ENCODE data around the gene ALDH8A1.
"Not testable (repeated sequence)": the region's sequence is repeated elsewhere in the genome, so short reads cannot be mapped to it uniquely, and the experiment has no call there.

Gene ALDH8A1

GRCh38 chr6:134909701-134910592, 40.0 kb downstream of the ALDH8A1 start:
- no peak for DNase-seq

DNA sequence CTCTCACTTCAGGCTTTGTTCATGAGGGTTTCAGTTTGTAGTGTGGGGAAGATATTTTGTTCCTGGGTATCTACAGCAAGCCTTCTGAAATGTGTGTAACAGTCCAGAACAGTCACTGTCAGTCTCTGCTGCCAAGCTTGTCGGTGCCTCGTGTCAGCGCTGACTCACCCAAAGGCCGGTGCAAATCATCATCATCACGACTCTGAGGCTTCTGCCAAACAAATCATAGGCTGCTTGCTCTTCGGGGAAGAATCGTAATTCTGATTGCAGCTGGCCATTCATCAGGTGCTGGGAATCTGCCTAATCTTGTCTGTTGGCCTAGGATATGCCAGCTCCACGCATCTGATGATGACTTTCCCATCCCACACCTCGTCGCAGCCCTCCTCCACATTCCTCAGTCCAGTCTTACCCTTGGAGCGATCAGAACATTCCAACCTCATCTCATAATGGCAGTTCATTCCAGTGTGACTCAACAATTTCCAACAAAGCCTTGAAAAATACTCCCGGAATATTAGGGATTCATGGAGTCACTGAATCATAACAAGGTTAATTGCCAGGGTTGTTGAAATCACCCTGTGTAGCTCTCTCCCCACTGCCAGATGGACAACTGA, 40.9 kb downstream of the ALDH8A1 start:
- DNase-seq = no peak

- not testable (repeated sequence) for DNase-seq
Observed at GRCh38 chr6:134904731-134905130, 45.2 kb downstream of the ALDH8A1 start.

GRCh38 chr6:134903448-134903847, 46.5 kb downstream of the ALDH8A1 start:
- DNase-seq = no peak

DNA sequence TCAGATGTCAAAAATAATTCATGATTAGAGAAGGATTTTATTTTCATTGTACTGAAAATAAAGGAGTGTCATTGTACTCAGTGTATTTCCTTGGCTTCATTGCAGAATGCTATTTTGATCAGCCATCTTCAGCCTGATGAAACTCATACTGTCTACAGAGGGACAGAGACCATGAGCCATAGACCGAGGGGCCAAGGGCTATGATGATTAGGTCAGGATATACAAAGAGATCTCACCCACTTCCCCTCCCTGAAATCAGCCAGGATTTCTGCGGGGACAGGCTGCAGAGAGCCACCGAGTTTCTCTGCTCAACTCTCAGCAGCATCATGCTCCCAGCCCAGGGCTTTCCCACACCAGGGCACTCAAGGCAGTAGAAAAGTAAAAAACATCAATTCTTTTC, 47.0 kb downstream of the ALDH8A1 start:
- no peak for DNase-seq

- no peak for DNase-seq
Observed at GRCh38 chr6:134902074-134902861, 47.6 kb downstream of the ALDH8A1 start.

GRCh38 chr6:134898575-134898974, 51.3 kb downstream of the ALDH8A1 start:
- DNase-seq = no peak

DNA sequence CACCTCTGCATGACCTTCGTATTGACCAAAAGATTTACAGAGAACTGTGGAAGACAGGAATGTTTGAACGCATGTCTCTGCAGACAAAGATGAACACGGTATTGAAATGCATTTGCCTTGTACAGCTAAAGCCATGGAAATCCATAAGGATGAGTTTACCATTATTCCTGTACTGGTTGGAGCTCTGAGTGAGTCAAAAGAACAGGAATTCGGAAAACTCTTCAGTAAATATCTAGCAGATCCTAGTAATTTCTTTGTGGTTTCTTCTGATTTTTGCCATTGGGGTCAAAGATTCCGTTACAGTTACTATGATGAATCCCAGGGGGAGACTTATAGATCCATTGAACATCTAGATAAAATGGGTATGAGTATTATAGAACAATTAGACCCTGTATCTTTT, 51.7 kb downstream of the ALDH8A1 start:
- DNase-seq = not testable (repeated sequence)

- no peak for DNase-seq
Observed at GRCh38 chr6:134896910-134897309, 53.0 kb downstream of the ALDH8A1 start.

- no peak for DNase-seq
Observed at GRCh38 chr6:134894800-134895199, 55.1 kb downstream of the ALDH8A1 start.

- no peak for DNase-seq
Observed at GRCh38 chr6:134892362-134892761, 57.5 kb downstream of the ALDH8A1 start.

DNA sequence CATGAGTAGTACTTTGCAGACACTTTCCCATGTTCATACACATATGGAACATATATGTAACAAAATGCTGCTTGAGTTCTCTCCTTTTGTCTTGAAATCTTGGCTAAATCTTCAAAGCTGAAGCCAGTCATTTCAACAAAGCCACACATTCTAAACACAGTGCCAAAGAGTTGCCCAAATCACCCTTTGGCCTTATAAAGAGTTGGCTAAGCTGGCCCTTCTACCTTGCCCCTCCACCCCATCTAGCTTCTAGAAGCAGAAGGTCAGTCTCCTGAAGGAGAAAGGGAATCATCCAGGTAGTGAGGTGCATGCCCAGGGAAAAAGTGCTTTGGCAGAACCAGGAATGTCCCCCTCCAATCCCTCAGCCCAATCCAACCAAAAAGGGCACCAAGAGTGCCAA, 58.3 kb downstream of the ALDH8A1 start:
- no peak for DNase-seq

DNA sequence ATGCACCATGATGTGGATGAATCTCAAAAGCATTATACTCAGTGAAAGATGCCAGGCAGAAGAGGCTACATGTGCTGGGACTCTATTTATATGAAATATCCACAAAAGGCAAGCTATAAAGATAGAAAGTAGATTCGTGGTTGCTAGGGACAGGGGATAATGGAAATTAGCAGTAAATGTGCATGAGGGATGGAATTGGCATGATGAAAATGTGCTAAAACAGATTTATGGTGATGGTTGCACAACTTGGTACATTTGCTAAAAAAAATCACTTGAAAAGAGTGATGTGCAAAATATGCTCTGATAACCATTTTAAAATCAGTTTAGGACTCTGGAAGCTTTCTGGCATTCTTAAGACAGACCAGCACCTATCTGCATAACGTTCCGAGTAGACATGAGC, 61.6 kb downstream of the ALDH8A1 start:
- no peak for DNase-seq

GRCh38 chr6:134884752-134885151, 65.1 kb downstream of the ALDH8A1 start:
- DNase-seq = no peak

DNA sequence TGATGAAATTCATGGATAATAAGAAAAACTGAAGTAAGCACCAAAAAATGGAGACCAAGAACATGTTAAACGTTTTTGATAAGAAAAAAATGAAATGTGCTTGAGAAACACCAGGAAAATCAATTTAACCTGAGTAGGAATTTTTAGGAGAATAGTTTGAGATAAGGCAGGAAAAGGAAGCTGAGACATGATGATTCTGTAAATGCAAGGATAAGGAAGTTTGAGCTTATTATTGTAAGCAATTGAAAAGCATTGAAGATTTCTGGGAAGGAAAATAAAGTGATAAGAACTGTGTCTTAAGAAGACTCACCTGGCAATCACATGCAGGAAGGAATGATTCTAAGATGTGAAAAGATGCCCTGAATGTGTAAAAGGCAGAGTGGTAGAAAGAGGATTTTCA, 66.6 kb downstream of the ALDH8A1 start:
- no peak for DNase-seq

GRCh38 chr6:134882426-134883038, 67.4 kb downstream of the ALDH8A1 start:
- peak; percentile 61 for DNase-seq

DNA sequence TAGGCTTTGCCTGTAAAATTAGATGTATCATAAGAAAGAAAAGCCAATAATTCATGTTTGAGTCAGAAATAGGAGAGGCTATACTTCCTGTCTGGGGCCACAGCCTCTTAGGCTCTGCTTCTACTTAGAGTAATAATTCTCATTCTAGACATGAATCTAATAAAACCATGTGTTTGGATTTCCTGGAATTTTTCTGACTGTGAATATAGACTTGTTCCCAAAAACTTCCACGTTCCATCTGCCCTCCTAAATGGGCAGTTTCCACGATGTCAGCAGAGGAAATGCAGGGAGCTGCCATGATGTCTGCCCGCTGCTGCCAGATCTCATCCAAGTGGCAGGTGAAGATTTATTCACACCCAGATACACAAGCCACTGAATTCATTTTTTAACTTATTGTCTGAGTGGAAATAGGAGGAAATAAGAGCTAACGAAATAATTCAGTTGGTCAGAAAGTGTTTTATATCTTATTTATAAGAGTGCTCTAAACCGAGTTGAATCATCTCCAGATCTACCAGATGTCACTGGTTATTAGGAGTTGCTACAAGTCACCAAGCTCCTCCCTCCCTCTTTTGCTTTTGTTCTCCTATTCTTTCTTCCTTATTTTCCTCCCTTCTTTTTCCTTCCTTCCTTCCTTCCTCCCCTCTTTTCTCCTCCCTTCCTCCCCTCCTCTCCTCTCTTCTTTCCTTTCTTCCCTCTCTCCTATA, 69.3 kb downstream of the ALDH8A1 start:
- no peak for DNase-seq

- DNase-seq = no peak
Observed at GRCh38 chr6:134878136-134878535, 71.8 kb downstream of the ALDH8A1 start.

DNA sequence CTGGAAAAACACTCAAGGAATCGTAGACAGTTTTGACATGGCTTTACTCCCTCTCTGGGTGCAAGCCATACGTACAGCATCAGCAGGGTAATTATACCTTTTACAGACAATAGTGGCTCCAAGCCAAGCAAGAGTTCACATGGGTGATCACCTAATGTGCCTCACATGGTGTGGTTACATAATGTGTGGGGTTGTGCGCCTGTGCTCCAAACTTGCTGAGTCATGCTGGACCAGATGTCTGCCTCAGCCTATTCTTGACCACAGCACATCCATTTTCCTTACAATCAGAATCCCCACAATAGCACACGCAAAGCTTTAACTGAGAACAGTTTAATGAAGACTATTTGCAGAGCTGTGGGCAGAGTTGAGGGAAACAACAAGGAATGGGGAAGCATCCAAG, 74.5 kb downstream of the ALDH8A1 start:
- peak; percentile 29 for DNase-seq

DNA sequence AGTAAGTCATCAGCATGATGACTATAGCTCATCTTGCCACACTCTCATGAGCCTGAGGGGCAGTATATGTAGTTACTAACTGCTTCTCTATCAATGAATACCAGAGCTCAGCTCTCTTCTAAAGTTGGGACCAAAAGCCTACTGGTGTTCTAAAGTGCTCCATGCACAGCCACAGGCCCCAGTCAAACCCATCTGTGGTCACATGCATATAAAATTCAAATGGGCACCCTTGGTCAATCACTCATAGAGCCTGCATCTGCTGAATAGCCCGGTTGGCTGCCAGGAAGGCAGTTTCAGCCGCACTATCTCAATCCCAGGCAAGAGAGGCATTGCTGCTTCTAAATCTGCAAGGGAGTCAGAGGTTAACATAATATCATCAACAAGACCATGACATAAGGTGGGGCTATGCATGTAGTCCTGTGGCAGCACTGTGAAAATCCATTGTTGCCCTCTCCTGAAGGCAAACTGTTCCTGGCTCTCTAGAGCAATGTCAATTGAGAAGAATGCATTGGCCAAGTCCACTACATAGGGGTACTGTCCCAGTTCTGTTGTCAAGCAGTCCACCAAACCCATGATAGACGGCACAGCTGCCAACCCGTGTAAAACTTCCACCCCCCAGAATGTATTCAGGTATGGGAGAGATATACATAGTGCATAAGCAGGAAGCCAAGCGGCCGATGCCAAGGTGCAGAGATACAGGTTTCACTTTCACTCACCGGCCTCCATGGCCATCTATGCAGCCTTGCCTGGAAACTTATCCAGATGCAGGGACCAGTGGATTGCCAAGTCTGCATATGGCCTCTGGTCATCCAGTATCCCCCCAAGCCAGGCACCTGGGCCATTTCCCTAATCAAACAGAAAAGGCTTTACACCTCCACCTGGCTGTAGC, 76.2 kb downstream of the ALDH8A1 start:
- peak; percentile 81 for DNase-seq

All from RPMI8226 (cell line).